LoVo (cell line): ENCODE measurements around the gene CCDC177.

Source experiments
- DNase-seq: peaks from one replicate; pipeline ENCODE4 v3.0.0-alpha.2; 2016; ENCODE audit warnings: low spot score

CCDC177 gene

DNA sequence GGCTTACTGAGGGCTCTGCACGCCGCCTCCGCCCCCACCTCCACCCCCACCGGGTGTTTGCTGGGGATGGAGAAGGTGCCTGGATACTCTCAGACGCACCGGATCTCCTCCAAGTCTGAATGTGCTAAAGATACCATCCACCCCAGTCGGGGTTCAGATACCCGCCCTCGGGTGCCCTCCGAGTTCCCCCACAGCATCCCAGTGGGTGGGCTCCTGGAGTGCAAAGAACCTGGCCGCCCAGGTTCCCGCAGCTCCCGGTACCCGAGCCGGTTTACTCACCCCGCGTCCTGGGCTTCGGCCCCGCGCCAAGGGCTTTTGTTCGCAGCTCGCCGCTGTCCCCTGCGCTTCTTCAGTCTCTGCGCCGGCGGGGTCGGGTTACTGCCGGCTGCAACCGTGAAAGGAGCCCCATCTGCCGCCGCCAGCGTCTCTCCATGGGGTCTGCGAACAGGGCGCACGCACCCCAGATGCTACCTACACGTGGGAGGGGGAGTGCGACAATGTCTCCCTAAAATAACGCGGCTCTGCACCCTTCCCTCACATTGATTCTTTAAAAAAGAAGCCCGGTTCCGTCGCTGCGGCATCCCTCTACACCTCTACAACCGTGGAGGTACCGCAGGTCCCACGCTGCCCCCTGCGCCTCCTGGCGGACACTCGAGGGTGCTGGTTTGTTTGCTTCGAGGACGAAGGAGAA is at the start of gene CCDC177:
CCDC177 (minus strand) TSS at position 609 of the 691 bp plus-strand sequence. CDS start 1,249 bp downstream, outside the sequence.
- DNase-seq, result peak; percentile 39

DNA sequence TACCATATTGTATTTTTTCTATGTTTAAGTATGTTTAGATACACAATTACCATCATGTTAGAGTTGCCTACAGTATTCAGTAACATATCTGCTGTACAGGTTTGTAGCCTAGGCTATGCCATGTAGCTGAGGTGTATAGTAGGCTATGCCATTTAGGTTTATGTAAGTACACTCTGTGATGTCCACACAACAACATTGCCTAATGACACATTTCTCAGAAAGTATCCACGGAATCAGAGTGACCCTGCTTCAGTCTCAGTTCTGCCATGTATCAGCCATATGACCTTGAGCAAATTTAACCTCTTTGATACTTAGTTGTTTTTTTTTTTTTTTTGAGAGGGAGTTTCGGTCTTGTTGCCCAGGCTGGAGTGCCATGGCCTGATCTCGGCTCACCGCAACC is 49.5 kb upstream of the CCDC177 start:
- no peak for DNase-seq

GRCh38 chr14:69620981-69621380 is 46.3 kb upstream of the CCDC177 start:
- no peak for DNase-seq

DNA sequence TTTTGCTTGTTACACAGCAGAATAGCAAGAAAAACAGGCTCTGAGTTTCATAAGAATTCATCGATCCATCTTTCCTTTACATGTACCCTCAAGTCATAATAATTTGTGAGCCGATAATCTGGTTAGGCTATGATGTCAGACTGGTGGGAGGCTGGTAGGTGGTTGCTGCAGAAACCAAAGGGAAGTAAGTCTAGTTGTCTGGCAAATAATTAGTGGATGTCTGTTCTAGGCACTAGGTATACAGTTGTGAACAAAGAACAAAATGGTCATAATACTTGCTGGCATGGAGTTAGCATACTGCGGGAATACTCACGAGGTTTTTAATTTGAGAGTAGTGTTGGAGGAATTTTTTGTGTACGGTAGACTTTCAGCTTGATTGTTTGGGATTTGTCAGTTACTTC is 45.5 kb upstream of the CCDC177 start:
- no peak for DNase-seq

DNA sequence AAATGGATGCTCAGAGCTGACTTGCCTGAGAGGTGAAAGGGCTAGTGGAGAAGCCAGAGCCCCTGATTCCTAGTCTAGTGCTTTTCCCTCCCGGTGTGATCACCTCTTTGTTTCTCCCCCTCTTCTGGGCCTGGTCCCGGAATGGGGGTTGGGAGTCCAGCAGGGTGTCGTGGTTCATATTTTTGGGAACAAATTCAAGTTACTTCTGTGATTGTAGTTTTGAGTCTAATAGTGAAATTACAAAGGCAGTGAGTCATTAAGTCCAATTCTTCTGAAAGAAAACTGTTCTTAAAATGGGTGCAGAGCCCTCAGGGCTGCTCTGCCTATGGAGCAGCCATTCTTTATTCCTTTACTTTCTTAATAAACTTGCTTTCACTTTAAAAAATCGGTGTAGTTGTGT is 44.3 kb upstream of the CCDC177 start:
- DNase-seq, result no peak

DNA sequence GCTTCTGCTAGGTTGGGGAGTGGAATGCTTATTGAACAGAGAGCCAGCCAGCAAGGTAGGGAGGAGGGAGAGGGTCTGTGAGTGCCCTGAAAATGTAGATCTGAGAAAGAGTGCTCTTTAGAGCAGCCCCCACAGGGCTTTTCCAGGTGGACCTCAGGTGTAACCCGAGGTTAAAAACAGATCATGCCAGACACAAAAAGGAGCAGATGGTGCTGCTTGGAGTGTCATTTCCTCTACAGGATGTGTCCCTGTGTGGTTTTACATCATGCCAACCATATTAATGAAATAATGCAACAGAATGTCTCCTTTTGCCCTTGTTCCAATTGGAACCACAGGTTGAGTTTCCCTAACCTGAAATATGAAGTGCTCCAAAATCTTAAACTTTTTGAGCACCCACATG is 43.1 kb upstream of the CCDC177 start:
- no peak for DNase-seq

- DNase-seq, result no peak
Observed at GRCh38 chr14:69616408-69616773, 41.7 kb upstream of the CCDC177 start.

DNA sequence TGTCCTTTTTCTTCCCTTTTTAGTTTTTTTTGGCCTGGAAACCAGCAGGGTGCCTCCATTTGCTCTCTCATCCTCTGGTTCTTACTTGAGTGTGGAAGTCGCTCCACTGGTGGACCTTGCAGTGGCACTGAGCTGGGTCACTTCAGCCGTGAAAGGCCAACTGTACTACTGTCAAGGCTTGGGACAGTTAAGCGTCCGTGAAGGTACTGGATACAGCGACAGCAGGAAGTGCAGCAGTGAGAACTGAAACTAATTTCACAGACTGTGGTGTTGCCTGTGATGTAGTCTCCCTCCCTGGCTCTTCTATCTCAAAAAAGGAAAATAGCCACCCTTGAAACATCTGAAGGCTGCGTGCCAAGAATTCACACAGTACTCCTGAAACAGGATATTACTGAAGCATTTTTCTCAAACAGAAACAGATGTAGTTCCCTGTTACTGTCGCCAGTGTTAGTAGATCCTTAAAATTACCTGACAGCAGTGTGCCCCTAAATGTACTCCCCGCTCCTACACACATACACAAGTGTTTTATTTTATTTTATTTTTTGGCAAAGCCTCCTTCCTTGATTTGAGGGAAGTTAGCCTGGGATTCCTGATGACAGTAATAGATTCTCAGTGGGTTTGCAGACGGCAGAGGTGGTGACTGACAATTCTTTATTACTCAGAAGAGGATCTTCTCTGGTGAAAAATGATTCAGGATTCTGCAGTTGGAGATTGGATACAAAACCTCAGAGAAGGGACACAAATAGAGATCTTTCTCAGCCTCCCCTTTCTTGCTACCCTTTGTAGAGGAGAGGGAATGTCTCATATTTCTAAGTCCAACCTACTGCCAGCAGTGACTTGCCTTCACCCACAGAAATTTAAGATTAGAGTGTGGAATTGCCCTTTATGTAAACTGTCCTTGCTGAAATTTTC is 41.1 kb upstream of the CCDC177 start:
- DNase-seq, result no peak

DNA sequence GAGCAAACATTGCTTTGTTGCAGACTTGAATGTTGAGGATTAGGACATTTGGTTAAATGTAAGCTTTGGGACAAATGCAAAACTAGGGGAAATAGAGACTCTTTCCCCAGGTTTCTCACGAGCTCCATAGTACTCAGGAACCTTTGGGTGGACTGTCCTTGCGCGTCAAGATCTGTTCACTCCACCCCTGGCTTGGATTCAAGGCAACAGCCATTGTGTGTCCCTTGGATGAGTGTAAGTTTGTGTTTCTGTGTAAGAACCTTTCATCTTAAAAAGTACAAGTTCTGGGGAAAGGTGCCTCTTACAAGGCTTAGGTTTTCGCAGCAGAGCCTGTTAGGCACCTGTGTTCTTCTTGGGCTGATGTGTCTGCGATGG is 40.4 kb upstream of the CCDC177 start:
- DNase-seq, result no peak

DNA sequence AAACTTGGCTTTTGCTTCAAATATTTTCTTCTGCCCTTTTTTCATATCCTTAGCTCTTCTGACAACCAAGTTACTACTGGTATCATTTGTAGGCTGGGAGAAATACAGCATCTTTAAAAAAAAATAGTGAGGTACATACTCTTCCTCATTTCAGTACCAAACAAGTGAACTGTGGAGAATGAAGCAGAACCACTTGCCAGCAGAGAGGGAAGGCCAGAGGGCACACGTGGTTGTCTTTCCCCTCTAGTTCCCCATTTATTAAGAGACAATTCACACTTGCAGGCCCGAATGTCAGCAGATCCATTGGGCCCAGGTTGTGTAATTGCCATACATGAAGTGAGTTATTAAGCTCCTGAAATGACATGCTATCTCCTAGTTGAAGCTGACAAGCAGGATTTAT is 39.9 kb upstream of the CCDC177 start:
- no peak for DNase-seq

GRCh38 chr14:69613312-69614073 is 38.8 kb upstream of the CCDC177 start:
- no peak for DNase-seq

GRCh38 chr14:69612783-69613130 is 38.1 kb upstream of the CCDC177 start:
- peak; percentile 32 for DNase-seq

DNA sequence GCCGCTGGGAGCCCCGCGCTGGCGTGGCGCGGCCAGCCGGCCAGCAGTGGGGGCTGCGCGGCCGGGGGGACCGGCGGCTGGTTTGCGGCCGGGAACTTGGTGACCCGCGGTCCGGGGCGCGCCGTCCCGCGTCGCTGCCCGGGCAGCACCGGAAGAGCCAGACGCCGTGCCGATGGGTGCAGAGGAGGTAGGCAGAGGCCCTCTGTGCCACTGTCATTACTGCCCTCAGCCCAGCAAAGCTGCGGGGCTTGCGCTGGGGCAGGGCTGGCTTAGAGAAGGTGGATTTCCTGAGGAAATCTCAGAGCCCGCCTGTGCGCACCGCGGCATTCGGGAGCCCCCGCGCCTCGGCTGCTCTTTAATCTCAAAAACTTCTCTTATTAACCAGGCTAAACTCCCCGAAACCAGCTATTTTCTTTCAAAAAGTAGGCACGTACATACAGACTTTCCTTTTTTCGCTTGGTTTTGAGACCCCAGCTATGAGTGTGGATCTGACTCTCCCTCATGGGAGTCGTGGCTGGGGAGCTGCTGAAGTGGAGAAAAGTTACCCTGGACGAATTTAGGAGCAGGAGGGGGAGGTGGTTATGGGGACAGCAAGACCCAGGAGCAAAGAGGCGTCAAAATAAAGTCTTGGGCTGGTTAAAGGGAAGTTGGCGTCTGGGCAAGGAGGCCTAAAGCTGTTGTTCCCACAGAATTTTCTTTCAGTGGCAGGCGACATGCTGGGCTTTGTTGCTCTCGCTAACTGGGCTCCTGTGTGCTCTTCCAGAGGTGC is 37.5 kb upstream of the CCDC177 start:
- DNase-seq, result peak; percentile 37

DNA sequence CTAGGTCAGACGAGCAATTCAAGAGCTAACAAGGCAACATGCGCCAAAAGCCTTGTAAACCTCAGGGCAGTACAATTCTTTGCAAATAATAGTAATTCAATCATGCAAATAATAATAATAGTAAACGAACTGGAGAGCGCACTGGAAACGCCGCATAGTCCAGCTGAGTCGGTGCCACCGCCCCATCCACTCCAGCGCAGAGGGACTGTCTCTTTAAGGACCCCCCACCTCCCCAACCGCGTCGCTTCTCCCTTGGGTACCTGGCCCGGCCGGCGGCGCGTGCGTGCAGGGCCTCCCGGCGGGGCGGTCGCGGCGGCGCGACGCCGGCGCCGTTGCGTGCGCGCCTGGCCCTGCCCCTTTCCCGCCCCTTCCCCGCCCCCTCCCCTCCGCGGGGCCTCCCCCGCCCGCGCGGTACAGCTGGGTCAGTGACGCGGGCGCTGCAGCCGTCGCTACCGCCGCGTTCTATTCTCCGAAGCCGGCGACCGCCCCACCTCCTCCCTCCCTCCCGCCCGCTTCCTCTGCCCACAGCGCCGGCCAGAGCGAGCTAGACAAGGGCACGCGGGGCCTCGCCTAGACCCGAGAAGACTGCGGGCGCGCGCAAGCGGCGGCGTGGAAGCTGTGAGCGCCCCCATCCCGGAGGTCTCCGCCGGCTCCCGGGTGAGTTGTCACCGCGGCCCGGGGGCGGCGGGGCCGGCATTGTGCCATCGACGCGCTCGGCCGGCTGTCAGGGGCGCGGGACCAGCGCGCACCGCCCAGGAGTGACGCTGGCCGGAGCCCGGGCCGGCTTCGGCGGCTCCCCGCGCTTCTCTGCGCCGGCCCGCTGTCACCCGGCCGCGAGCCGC is 36.7 kb upstream of the CCDC177 start, which contains the start of gene SUSD6:
SUSD6 (plus strand) TSS at position 425 of the 842 bp plus-strand sequence. CDS start 46,997 bp downstream, outside the sequence.
- DNase-seq, result peak; percentile 93

DNA sequence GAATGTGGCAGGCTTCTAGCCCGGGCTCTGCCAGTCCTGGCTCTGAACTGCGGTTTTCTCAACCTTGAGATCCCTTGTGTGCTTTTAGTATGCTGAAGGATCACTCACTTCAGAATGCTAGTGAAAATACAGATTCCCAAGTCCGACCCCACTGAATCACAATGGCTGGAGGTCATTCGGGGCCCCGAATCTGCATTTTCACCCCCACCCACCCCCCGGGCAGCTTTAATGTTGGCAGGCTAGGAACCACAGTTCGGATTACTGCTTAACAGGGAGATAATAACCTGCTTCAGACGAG is 36.2 kb upstream of the CCDC177 start:
- DNase-seq, result no peak

GRCh38 chr14:69610020-69610873 is 35.6 kb upstream of the CCDC177 start:
- DNase-seq, result no peak

GRCh38 chr14:69606258-69607184 is 31.9 kb upstream of the CCDC177 start:
- DNase-seq, result peak; percentile 37

- DNase-seq, result no peak
Observed at GRCh38 chr14:69605738-69606137, 31.1 kb upstream of the CCDC177 start.

- DNase-seq, result no peak
Observed at GRCh38 chr14:69600304-69600891, 25.7 kb upstream of the CCDC177 start.
